ENCODE results near the gene UBR7.
"Not testable (repeated sequence)": the region's sequence is repeated elsewhere in the genome, so short reads cannot be mapped to it uniquely, and the experiment has no call there.

The UBR7 gene

DNA sequence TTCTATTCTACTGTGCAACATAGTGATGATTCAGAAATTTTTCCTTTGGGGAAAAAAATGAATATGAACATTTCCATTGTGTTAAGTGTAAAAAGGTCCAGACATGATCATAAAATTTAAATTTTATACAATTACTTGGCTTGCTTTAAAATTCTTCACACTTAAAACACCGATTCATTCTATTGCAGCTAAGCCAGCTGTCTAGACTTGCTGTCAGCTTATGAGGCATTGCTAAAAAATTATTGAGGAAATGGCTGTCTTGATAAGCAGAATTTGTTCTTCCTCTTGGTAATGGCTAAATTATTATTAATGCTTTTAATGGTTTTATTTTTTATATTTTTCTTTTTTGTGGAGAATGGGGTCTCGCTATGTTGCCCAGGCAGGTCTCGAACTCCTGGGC lies 20.1 kb upstream of the UBR7 start:
- no peak for DNase-seq (ENCODE audit: low read depth in 1 of 2, low spot score in 1 of 2)

DNA sequence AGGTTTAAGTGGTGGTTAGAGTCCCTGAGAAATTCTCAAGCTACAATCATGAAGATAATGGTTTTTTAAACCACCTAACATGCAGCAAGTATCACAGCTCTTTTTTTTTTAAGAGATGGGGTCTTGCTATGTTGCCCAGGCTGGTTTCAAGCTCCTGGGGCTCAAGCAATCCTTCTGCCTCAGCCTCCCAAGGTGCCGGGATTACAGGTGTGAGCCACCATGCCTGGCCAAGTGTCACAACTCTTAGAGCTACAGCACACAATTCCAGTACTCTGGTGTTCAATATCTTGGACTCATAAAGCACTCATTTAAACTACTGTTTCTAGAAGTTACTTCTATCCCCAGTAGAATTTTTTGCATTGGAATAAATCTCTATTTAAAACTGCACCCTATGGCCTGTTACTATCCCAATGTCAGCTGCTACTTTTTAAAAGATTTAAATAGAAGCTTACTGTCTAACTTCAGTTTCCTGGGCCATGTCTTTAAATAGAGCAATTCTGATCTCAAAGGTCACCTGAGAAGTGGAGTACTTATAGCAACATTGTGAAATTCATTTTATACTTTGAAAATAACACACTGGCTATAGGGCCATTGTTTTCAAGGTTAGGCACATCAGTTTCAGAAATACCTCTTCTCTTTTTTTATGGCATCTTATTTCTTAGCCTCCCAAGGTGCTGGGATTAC lies 11.6 kb upstream of the UBR7 start:
- no peak for DNase-seq (ENCODE audit: low read depth in 1 of 2, low spot score in 1 of 2)

DNA sequence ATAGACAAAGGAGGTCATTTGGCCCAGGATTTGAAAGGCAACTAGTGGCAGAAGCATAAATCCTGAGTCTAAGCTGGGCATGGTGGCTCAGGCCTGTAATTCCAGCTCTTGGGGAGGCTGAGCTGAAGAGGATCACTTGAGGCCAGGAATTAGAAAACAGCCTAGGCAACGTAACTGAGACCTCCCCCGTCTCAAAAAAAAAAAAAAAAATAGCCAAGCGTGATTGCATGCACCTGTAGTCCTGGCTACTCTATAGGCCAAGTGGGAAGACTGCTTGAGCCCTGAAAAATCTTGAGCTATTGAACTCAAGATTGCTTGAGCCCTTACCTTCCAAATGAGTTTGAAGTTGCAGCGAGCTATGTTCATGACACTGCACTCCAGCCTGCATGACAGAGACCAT lies 8.0 kb upstream of the UBR7 start:
- DNase-seq (ENCODE audit: low read depth in 1 of 2, low spot score in 1 of 2) = no peak

DNA sequence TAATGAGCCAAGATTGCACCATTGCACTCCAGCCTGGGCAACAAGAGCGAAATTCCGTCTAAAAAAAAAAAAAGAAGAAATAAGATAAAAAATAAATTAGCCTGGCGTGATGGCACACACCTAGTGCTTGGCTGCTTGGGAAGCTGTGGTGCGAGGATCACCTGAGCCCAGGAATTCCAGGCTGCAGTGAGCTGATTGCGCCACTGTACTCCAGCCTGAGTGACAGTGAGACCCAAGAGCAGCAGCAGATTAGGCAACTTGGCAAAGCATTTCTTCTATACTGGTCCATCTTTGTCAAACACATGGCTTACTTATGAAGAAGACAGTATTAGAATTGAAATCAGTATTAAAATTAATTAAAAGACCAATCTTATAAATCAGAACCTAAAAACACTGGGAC lies 6.5 kb upstream of the UBR7 start:
- DNase-seq (ENCODE audit: low read depth in 1 of 2, low spot score in 1 of 2) = no peak

DNA sequence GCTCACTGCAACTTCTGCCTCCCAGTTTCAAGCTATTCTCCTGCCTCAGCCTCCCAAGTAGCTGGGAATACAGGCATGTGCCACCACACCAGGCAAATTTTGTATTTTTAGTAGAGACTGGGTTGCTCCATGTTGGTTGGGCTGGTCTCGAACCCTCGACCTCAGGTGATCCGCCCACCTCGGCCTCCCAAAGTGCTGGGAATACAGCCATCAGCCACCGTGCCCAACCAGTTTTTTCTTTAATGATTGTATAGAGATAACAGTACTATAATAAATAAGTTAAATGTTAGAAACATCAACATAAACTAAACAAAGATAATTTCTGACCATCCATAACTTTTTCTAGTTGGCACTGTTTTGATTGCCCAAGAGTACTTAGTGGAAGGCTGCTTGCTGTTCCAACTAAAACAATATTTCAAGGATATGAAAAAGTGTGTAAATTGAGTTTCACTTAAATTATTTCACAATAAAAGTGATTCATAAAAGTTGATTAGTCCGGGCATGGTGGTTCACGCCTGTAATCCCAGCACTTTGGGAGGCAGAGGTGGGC lies 5.8 kb upstream of the UBR7 start:
- no peak for DNase-seq (ENCODE audit: low read depth in 1 of 2, low spot score in 1 of 2)

DNA sequence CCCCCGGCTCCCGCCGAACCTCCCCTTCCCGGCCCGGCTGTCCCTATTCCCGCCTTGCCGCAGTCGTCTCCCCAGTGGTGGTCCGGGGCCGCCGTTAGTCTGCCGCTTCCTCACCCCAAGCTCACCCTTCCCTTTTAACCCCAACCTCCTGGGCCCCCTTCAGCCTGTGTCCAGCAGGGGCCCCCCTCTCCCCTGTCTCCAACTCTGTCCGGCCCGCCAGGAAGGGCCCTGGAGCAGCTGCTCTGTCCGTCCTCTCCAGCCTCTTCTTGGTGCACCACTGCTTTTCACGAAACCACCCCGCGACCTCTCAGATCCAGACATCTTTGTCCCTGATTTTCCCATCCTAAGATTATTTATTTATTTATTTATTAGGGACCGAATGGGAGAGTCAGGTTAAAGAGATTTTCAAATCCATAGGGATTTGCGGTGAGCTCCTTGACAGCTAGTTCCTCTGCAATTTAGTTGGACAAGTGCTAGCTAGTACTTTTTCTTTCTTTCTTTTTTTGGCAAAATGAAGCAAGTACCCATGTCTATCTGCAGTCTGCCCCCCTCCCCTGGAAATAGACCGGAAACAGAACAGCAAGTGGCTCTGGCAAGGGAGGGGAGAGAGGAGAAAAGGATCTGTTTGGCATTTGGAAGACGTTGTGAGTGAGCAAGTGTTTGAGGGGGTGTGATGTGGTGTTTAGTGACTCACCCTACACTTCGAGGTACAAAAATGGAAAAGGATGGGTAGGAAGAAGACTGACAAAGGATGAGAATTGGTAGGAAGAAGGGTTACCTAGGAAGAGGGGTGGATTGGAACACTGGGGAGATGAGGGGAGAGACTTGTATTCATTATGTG lies 632 bp downstream of the UBR7 start:
- DNase-seq (ENCODE audit: low read depth in 1 of 2, low spot score in 1 of 2) = peak in 1 of 2 donors; percentile 25

DNA sequence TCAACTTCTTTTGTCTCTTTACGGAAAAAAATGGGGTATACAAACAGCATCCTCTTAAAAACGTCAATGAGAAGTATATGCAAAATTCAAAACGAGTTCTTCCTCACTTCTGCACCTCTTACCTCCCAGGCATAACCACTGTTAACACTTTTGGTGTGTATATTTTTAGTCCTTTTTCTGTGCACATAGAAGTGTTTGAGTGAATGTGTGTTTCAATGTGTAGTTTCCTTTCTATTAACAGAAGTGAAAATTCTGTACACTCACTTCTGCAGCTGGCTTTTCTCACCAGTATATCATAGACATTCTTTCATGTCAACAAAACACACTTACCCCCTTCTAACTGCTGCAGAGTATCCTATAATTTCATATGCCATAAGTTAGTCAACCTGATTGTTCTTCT lies 5.4 kb downstream of the UBR7 start:
- no peak for DNase-seq (ENCODE audit: low read depth in 1 of 2, low spot score in 1 of 2)

DNA sequence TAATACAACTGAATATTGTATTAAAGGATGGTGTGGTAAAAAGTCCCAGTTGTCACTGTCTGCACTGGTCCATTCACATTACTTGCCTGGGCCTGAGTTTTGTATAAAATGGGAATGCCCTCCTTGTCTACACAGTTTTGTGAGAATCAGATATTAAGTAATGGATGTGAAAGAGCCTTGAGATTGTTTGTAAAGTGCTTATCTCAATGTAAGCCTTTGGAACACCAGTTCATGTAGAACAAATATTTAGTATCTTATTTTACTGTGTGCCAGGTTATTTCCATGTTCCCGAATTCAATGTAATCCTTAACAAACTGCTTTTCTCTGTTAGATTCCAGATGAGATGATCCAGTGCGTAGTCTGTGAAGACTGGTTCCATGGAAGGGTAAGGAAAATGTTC lies 7.5 kb downstream of the UBR7 start:
- no peak for DNase-seq (ENCODE audit: low read depth in 1 of 2, low spot score in 1 of 2)

DNA sequence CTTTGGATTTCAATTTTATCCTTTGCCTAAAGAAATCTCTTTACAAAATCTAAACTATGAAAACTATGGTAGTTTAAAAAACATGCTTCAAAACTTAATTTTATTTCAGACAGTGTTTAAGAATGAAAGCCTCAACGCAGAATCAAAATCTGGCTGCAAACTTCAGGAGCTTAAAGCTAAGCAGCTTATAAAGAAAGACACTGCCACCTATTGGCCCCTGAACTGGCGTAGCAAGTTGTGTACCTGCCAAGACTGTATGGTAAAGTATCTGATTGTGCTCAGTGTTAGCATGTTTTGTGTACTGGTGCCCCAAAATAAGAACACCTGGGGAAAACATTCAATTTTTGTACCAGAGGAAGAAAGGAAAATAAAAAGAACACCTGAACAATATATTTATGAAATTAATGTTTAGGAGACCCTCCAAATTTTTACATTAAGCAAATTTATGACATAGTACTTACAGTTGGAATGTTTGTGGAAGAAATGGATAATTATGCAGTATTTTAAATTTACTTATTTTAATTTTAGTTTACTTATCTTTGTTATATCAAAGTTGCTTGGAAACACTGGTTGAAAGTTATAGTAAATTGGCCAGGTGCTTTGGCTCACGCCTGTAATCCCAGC lies 12.2 kb downstream of the UBR7 start:
- peak in 1 of 2 donors; percentile 26 for DNase-seq (ENCODE audit: low read depth in 1 of 2, low spot score in 1 of 2)

DNA sequence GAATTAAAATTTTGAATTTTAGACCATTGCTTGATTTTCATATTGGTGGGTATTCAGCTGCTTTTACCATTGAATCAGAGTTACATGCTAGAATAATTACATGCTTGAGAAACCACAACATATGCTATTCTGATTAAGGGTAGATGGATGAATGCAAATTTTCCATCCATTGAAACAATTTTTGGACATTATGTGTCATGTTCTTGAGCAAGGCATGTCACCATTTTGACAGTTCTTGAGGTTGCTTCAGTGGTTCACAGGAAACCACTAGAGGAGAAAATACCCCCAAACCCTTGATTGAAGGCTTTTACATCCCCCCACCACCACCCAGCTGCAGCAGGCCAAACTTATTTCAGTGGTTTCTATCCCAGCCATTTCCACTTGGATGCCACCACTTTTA lies 13.5 kb downstream of the UBR7 start:
- no peak for DNase-seq (ENCODE audit: low read depth in 1 of 2, low spot score in 1 of 2)

DNA sequence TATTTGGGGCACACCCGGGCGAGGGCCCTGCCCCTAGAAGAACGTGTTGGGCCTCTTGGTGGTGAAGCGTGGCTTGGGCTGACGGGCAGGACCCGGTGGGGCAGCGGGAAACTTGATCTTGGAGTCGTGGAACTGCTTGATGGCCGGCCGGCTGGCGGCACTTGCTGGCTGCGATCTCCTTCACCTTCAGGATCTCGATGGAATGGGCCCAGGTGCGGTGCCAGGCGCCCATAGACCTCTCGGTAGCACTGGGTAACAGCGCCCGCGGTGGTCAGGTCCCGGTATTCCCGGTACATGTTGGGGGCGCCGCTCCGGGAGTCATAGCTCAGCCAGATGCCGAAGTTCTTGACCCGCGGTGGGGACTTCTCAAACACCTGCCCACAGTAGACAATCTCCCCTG lies 16.5 kb downstream of the UBR7 start:
- DNase-seq (ENCODE audit: low read depth in 1 of 2, low spot score in 1 of 2) = no peak

DNA sequence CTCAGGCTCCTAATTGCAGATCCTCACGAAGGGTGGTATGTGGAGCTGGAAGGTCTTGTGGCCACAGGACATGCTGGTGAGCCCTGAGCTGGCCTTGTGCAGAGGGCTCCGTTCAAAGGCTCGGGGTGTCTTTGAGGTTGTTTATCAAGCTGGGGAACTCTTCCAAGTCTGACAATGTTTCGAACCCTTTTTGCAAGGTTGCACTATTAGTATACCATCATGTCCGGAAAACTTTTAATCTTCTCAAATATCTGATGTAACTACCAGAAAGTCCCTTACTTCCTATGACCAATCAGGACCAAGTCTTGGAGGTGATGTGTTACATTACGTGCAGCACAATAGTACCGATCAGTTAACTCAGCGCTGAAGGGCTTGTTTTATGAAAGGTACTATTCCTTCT lies 21.5 kb downstream of the UBR7 start:
- no peak for DNase-seq (ENCODE audit: low read depth in 1 of 2, low spot score in 1 of 2)

DNA sequence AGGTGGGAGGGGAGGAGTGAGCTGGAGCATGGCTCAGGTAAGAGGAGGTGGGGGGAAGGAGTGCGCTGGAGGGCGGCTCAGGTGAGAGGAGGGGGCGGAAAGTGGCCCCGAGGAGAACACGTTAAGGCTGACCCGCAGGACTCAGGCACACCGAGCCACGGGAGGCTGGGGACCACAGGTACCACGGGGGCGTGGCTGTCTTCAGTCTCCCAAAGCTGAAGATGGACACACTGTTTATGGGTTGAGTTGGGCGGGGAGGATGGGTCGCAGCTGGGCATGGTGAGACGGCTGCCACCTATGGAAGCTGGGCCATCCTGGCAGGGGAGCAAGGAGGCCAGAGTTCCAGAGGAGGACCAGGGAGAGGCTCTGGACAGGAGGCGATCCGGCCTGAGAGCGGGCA lies 23.5 kb downstream of the UBR7 start:
- DNase-seq (ENCODE audit: low read depth in 1 of 2, low spot score in 1 of 2) = no peak

DNA sequence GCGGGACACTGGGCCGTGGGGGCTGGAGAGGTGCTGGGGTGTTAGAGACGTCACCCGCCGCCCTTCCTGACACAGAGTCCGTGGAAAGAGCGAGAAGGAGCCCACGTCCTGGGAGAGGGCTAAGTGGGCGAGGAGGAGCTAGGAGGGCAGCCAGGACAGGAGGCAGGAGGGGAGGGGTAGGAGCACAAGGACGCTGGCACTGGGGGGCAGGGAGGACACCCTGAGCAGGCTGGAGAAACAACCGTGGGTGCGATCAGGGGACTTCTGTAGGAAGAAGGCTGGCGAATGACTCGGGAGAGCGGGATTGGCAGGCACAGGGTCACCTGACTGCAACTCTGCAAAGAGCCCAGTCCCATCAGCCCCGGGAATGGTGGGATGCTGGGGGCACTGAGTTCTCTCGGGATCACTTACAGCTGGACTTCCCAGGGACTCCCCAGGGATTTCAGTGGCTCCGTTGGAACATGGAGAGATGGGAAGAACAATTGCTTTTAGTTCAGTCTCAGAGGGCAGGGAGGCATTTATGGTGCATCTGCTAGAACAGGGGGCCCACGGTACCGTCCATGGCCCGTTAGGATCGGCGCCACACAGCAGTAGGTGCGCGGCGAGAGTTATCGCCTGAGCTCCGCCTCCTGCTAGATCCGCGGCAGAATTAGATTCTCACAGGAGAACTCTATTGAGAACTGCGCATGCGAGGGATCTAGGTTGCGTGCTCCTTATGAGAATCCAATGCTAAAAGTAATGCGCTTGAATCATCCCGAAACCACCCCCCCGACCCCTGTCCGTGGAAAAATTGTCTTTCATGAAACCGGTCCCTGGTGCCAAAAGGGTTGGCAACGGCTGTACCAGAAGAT lies 24.3 kb downstream of the UBR7 start:
- DNase-seq (ENCODE audit: low read depth in 1 of 2, low spot score in 1 of 2) = no peak

DNA sequence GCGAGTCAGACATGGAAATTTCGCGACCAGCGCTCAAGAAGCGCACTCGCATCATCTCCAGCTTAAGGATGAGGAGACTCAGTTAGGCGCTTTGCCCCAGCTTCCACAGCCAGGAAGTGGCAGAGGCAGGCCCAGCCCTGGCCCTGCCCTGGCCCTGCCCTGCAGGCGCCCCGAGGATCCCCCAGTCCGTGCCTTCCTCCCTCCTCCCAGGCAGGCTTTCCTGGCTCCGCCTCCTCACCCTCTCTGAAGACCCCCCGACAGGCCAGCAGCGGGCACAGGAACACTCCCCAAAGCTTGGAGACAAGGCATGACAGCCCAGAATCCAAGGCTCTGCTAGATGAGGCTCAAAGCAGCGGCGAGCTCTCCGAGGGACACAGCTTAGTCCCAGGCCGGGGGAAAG lies 25.1 kb downstream of the UBR7 start:
- no peak for DNase-seq (ENCODE audit: low read depth in 1 of 2, low spot score in 1 of 2)

DNA sequence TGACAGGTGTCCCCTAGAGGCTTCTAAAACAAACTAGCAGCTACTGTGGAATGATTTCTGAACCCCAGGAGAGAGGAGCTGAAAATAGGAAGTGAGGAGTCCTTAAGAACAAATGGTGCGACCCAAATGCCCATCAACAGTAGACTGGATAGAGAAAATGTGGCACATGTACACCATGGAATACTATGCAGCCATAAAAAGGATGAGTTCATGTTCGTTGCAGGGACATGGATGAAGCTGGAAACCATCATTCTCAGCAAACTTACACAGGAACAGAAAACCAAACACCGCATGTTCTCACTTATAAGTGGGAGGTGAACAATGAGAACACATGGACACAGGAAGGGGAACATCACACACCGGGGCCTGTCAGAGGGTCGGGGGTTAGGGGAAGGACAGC lies 26.0 kb downstream of the UBR7 start:
- not testable (repeated sequence) for DNase-seq (ENCODE audit: low read depth in 1 of 2, low spot score in 1 of 2)

DNA sequence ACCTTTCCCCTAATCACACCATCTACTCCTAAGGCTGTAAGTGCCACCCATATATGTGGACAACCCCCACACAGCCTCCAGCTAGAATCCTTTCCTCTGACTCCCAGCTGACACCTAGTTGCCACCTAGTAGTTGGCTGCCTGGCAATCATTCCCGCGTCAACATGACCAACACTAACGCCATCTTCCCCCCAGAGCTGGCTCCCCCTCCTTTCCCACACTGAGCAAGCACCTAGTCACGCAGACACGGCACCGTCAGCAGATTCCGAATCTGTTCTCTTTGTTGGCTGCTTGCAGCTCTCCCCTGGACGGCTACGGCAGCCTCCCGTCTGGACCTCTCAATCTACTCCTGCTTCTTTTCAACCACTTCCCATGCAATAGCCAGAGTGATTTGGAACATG lies 27.7 kb downstream of the UBR7 start:
- DNase-seq (ENCODE audit: low read depth in 1 of 2, low spot score in 1 of 2) = no peak

DNA sequence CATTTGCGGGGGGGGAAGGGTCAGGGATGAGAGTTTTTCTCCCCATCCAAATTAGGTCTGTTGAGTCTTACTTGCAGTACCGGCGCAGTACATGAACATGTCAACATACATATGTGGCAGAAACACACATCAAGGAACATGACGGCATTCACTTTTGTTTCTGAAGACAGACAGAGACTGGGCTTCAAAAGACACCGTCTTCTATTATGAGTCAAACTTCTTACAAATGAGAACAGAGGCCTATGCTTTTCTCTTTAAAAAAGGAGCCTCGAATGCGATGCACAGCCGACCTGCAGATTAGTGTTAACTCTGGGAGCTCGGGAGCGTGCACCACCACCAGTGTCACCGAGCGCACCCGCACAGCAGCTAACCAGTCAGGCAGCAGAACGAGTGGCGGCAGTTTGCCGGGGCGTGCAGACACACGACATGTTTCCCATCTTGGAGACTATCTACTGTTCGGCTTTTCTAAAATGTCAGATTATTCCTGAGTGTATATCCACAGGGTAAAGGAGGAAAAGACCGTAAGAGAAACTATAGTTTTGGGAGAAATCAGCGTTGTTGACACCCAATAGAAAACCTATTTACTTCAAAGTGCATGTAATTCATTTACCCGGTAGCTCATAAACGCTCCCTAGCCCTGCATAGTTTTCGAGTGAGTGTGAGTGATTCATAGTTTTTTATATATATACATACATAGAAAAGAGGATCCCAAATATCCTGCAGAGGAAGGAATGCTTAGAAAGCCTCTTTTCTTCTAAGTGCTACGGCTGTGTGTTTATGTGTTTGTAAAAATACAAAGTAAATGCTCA lies 33.0 kb downstream of the UBR7 start:
- DNase-seq (ENCODE audit: low read depth in 1 of 2, low spot score in 1 of 2) = no peak

DNA sequence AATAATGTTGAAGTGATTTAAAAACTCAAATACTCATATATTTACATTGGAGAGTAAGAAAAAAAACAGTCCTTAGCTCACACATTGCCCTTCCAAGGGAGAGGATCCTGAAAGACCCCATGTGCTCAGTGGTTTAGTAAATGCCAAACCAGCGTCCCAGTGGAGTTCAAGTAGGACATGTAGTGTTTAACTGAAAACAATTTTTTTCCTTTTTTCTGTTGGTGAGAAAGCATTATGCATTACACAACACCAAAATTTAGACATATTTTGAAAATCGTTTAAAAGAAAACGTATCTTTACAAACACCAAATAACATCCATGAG lies 33.6 kb downstream of the UBR7 start:
- no peak for DNase-seq (ENCODE audit: low read depth in 1 of 2, low spot score in 1 of 2)

DNA sequence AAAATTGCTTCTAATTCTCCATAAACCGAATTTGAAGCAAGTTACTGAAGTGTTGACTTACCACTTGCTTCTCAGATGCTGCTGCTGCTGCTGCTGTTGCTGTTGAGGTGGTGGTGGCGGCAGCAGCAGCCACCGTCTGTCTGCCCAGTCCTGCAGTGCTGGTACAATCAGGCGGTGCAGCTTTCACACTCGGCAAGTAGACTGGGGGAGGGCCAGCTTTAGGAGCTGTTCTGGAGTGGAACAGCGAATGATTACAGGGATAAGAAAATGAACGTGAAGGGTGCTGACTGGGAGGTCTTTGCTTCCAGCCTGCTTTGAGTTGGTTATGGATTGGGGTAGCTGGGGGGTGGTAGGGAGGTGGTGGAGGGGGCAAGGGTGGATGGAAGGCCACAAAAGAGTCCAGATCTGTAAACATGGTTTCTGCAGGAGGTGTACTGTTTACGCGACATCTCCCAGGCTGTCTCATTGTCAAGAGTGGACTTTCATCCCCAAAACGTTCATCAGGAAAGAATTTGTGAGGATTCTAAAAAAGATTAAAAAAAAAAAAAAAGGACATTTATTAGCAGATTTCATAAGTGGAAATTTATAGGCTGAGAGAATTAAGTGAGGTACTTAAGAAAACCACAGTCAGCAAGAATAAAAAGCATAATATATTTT lies 38.8 kb downstream of the UBR7 start:
- no peak for DNase-seq (ENCODE audit: low read depth in 1 of 2, low spot score in 1 of 2)
